NK-92 treated with Interleukin-12 subunit alpha and Interleukin-12 subunit beta, amount 100 ng/mL, for 24 hours (cell line): ENCODE data around the gene CCDC97.
"Not testable (repeated sequence)": the region's sequence is repeated elsewhere in the genome, so short reads cannot be mapped to it uniquely, and the experiment has no call there.

Experiments used
- DNase-seq: peaks from one replicate; lab custom pipeline; 2025; lab: John Stamatoyannopoulos, UW

The CCDC97 gene

GRCh38 chr19:41364524-41365391 lies 54.8 kb downstream of the CCDC97 start:
- no peak for DNase-seq

- no peak for DNase-seq
Measured at GRCh38 chr19:41366089-41366488, 56.1 kb downstream of the CCDC97 start.

- no peak for DNase-seq
Measured at GRCh38 chr19:41367848-41368301, 57.9 kb downstream of the CCDC97 start.

- DNase-seq = no peak
Measured at GRCh38 chr19:41369769-41370168, 59.8 kb downstream of the CCDC97 start.

GRCh38 chr19:41371119-41371518 lies 61.1 kb downstream of the CCDC97 start:
- not testable (repeated sequence) for DNase-seq

- no peak for DNase-seq
Measured at GRCh38 chr19:41371541-41371940, 61.6 kb downstream of the CCDC97 start.

GRCh38 chr19:41372501-41372900 lies 62.5 kb downstream of the CCDC97 start:
- no peak for DNase-seq

- DNase-seq = no peak
Measured at GRCh38 chr19:41373993-41374392, 64.0 kb downstream of the CCDC97 start.
